ENCODE measurements around the gene TDG. TPM values are rescaled to one million over a fixed set of nuclear protein-coding genes. Genes with fewer than 3 reads are reported as not detected.

The TDG gene
- total RNA-seq, 1 experiment from 2014 or later = 33.0 TPM

DNA sequence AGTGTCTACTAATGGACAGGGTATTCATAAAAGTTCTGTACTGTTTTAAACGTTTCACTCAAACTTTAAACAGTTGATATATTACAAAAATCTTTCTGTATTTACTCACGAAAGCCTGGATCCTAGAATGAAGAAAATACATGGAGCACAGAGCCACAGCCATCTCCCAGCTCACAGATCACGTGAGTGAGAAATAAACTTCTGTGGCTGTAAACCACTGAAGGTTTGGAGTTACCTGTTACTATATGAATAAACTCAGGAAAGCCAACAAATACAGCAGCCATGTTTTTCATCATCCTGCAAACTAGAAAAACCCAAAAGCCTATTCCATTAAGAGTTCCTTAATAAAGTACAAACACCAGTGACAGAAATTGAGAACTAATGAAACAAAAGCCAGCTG is 867 bp upstream of the TDG start (continued):
- no peak for TF ChIP-seq JUN (CRISPR knock-in tag; IDR thresholded peaks at IDR 0.05)

DNA sequence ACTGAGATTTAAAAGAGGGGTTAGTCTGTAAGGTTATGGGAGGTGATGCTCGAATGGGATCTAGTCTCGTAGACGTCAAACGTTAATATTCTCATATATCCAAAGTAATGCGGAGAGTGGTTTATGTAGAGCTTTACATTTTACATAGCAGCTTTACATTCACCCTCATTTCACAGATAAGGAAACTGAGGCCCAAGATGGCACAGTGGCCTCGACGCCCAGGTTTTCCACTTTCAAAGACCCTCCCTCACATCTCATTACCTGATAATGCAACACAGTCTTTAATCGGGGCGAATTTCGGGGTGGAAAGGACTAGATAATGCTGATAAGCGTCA is 450 bp upstream of the TDG start:
- no peak for TF ChIP-seq GTF2I (CRISPR knock-in tag; conservative IDR thresholded peaks at IDR 0.05)
- TF ChIP-seq ZNF232 (CRISPR knock-in tag; IDR thresholded peaks at IDR 0.05) = no peak
- TF ChIP-seq, protein P1, sequence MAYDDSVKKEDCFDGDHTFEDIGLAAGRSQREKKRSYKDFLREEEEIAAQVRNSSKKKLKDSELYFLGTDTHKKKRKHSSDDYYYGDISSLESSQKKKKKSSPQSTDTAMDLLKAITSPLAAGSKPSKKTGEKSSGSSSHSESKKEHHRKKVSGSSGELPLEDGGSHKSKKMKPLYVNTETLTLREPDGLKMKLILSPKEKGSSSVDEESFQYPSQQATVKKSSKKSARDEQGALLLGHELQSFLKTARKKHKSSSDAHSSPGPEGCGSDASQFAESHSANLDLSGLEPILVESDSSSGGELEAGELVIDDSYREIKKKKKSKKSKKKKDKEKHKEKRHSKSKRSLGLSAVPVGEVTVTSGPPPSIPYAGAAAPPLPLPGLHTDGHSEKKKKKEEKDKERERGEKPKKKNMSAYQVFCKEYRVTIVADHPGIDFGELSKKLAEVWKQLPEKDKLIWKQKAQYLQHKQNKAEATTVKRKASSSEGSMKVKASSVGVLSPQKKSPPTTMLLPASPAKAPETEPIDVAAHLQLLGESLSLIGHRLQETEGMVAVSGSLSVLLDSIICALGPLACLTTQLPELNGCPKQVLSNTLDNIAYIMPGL (CRISPR knock-in tag; IDR thresholded peaks at IDR 0.05) = no peak
- no peak for TF ChIP-seq CREB1 (CRISPR knock-in tag; IDR thresholded peaks at IDR 0.05)
- no peak for TF ChIP-seq JUN (CRISPR knock-in tag; IDR thresholded peaks at IDR 0.05)
- TF ChIP-seq SP1 (CRISPR knock-in tag; conservative IDR thresholded peaks at IDR 0.05) = no peak
- TF ChIP-seq GRHL2 (CRISPR knock-in tag; IDR thresholded peaks at IDR 0.05; ENCODE audit: insufficient replicate concordance, severe bottlenecking) = no peak
- TF ChIP-seq TP53 (CRISPR knock-in tag; IDR thresholded peaks at IDR 0.05) = no peak
- no peak for TF ChIP-seq ZNF138 (CRISPR knock-in tag; conservative IDR thresholded peaks at IDR 0.05)
- no peak for TF ChIP-seq EMX1 (CRISPR knock-in tag; IDR thresholded peaks at IDR 0.05)
- no peak for TF ChIP-seq ELF4 (CRISPR knock-in tag; IDR thresholded peaks at IDR 0.05; ENCODE audit: low read depth)
- H3K36me3 Mint-ChIP-seq = peaks cover 10% of the 10 kb centered on the region; the same call in 1 of the 2 replicates
- H3K4me1 Mint-ChIP-seq = peaks cover 42% of the 10 kb centered on the region
- ChIA-PET CTCF (interaction anchor here (0.7 to 2.4 kb wide), 6 partner anchors 8 to 332 kb away, joined by 3 to 9 read pairs (median 4); partner anchors contain the start of gene HSP90B1), POLR2A (interaction anchor here (0.6 to 2.1 kb wide), 10 partner anchors 10 to 401 kb away, joined by 3 to 57 read pairs (median 4); partner anchors contain the start of genes HSP90B1 and NFYB)
- ATAC-seq = no peak
- H3K4me3 Mint-ChIP-seq = peak overlapping the region; percentile 96
- peak overlapping the region; percentile 99 for H3K27ac Mint-ChIP-seq
- no peaks in the 10 kb centered on the region for H3K9me3 Mint-ChIP-seq
- no peaks in the 10 kb centered on the region for H3K27me3 Mint-ChIP-seq (ENCODE audit: low read depth)
- DNase-seq (ENCODE audit: low spot score) = no peak

DNA sequence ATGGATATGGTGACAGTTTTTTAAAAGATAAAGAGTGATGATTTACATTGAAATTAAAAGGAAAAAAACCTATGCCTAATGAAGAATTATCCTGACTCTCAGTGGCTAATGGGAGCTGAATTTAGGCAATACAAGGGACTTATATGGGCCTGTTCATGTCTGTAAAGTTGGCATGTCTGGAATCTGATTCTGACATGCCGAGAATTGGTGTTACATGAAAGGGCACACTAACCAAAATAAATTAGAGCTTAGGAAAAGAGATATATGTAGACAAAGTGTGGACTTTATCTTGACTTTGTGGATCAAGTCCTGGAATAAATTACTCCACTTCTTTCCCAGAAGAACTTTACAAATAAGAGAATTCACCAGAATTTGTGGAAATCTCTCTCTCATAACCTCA is 1.1 kb downstream of the TDG start:
- Mint-ChIP-seq H3K4me1 (peaks cover 42% of the 10 kb centered on the region), H3K4me3 (peak overlapping the region; percentile 96), H3K27me3 (ENCODE audit: low read depth) (no peaks in the 10 kb centered on the region), H3K36me3 (peaks cover 10% of the 10 kb centered on the region; the same call in 1 of the 2 replicates), H3K27ac (peak overlapping the region; percentile 96), H3K9me3 (no peaks in the 10 kb centered on the region)
- ChIA-PET POLR2A (interaction anchor here (0.7 to 2.1 kb wide), 4 partner anchors 12 to 344 kb away, joined by 3 to 57 read pairs (median 4); a partner anchor contains a TSS), CTCF (interaction anchor here (0.6 to 2.4 kb wide), 4 partner anchors 31 to 172 kb away, joined by 3 to 9 read pairs (median 4); no protein-coding TSS in a partner anchor)
- ATAC-seq (no peak), DNase-seq (ENCODE audit: low spot score) (no peak)
- no peak for TF ChIP-seq MXD4 (CRISPR knock-in tag; IDR thresholded peaks at IDR 0.05; ENCODE audit: borderline replicate concordance)

DNA sequence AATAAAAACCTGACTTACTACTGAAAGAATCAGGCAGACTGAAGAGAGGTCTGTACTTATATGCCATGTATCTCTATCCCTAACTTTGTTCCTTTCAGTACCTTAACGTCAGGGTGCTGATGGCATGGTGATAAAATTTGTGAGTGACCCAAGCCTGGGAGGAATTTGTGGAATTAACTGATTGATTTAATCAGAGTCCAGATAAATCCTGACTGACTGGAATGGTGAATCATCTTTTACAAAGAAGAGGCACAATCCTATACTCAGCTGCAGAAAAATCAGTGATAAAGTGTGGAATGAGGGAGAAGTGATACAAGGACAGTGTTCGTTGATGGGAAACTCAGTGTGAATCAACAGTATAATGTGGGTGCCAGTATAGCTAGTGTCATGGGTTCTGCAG is 3.7 kb downstream of the TDG start:
- ChIA-PET CTCF (no interaction called here), POLR2A (no interaction called here)
- DNase-seq (ENCODE audit: low spot score) (no peak), ATAC-seq (no peak)
- Mint-ChIP-seq H3K36me3 (peaks cover 17% of the 10 kb centered on the region; the same call in 1 of the 2 replicates), H3K27ac (peak overlapping the region; percentile 76; the same call in 1 of the 2 replicates), H3K4me1 (peaks cover 30% of the 10 kb centered on the region), H3K27me3 (ENCODE audit: low read depth) (no peaks in the 10 kb centered on the region), H3K9me3 (no peaks in the 10 kb centered on the region), H3K4me3 (no peak overlapping the region)
- TF ChIP-seq SOX15 (CRISPR knock-in tag; IDR thresholded peaks at IDR 0.05) (no peak), ATF1 (CRISPR knock-in tag; IDR thresholded peaks at IDR 0.05) (no peak)
- TF ChIP-seq, protein P2, sequence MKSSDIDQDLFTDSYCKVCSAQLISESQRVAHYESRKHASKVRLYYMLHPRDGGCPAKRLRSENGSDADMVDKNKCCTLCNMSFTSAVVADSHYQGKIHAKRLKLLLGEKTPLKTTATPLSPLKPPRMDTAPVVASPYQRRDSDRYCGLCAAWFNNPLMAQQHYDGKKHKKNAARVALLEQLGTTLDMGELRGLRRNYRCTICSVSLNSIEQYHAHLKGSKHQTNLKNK (CRISPR knock-in tag; IDR thresholded peaks at IDR 0.05) = no peak

DNA sequence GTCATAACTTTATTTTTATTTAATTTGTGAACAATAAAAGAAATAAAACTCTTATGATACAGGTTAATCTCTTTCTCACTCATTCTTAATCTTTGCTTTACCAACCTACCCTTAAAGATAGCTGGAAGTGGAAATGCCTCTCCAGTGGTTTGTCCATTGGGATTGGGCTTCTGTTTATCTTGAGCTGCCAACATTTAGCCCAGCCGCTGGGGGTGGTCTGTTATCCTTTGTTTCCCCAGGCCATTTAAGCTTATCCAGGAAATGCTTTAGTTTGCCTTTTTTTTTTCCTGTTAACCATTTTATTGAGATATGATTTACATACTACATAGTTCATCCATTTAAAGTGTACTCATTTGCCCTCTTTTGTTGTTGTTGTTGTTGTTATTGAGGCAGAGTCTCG is 8.2 kb downstream of the TDG start:
- Mint-ChIP-seq H3K4me3 (no peak overlapping the region), H3K9me3 (no peaks in the 10 kb centered on the region), H3K27ac (no peak overlapping the region), H3K4me1 (no peaks in the 10 kb centered on the region), H3K27me3 (ENCODE audit: low read depth) (no peaks in the 10 kb centered on the region), H3K36me3 (peaks cover 43% of the 10 kb centered on the region)
- POLR2A ChIA-PET = interaction anchor here (0.6 kb wide), 1 partner anchor 8 kb away, joined by 3 read pairs; the partner anchor contains the start of gene TDG
- ATAC-seq (no peak), DNase-seq (ENCODE audit: low spot score) (no peak)
- TF ChIP-seq TP53 (CRISPR knock-in tag; IDR thresholded peaks at IDR 0.05) = no peak
- no peak for TF ChIP-seq PRRX2 (CRISPR knock-in tag; IDR thresholded peaks at IDR 0.05)
- TF ChIP-seq, protein P3, sequence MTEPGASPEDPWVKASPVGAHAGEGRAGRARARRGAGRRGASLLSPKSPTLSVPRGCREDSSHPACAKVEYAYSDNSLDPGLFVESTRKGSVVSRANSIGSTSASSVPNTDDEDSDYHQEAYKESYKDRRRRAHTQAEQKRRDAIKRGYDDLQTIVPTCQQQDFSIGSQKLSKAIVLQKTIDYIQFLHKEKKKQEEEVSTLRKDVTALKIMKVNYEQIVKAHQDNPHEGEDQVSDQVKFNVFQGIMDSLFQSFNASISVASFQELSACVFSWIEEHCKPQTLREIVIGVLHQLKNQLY (CRISPR knock-in tag; IDR thresholded peaks at IDR 0.05) = no peak
- TF ChIP-seq FOXK1 (CRISPR knock-in tag; IDR thresholded peaks at IDR 0.05) = no peak
- TF ChIP-seq, protein P4, sequence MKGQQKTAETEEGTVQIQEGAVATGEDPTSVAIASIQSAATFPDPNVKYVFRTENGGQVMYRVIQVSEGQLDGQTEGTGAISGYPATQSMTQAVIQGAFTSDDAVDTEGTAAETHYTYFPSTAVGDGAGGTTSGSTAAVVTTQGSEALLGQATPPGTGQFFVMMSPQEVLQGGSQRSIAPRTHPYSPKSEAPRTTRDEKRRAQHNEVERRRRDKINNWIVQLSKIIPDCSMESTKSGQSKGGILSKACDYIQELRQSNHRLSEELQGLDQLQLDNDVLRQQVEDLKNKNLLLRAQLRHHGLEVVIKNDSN (CRISPR knock-in tag; IDR thresholded peaks at IDR 0.05) = no peak
- TF ChIP-seq, protein P5, sequence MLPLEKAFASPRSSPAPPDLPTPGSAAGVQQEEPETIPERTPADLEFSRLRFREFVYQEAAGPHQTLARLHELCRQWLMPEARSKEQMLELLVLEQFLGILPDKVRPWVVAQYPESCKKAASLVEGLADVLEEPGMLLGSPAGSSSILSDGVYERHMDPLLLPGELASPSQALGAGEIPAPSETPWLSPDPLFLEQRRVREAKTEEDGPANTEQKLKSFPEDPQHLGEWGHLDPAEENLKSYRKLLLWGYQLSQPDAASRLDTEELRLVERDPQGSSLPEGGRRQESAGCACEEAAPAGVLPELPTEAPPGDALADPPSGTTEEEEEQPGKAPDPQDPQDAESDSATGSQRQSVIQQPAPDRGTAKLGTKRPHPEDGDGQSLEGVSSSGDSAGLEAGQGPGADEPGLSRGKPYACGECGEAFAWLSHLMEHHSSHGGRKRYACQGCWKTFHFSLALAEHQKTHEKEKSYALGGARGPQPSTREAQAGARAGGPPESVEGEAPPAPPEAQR (CRISPR knock-in tag; IDR thresholded peaks at IDR 0.05) = no peak
- no peak for TF ChIP-seq NR1H2 (CRISPR knock-in tag; IDR thresholded peaks at IDR 0.05)
- TF ChIP-seq ELF4 (CRISPR knock-in tag; IDR thresholded peaks at IDR 0.05; ENCODE audit: low read depth) = no peak
- CTCF ChIA-PET = no interaction called here
